Activated CD4-positive, alpha-beta memory T cell treated with anti-CD3 and anti-CD28 coated beads for 36 hours (primary cell): ENCODE measurements around the gene ASTN2. TPM values are rescaled to one million over a fixed set of nuclear protein-coding genes. Genes with fewer than 3 reads are reported as not detected.

Experiments
- CTCF ChIA-PET: fragments of 350-600 bp; sonication (Branson Sonifier 250); formaldehyde crosslinking; loops from one replicate; lab custom pipeline; 2021; ENCODE audit warnings: antibody characterized with exemption, inconsistent platforms; lab: Charles Lee
- POLR2A ChIA-PET: fragments of 350-600 bp; sonication (Branson Sonifier 250); formaldehyde crosslinking; loops from one replicate; lab custom pipeline; 2021; ENCODE audit warnings: antibody characterized with exemption; lab: Charles Lee
- DNase-seq: peaks from one replicate; pipeline ENCODE4 v3.0.0-alpha.2; 2020
- H3K27ac Mint-ChIP-seq: one replicate; pipeline ENCODE4 v1.8.0; 2021; ENCODE audit warnings: mixed read lengths
- H3K27me3 Mint-ChIP-seq: one replicate; pipeline ENCODE4 v1.8.0; 2021; ENCODE audit warnings: mixed read lengths
- H3K36me3 Mint-ChIP-seq: one replicate; pipeline ENCODE4 v1.8.0; 2021; ENCODE audit warnings: mixed read lengths
- H3K4me1 Mint-ChIP-seq: one replicate; pipeline ENCODE4 v1.8.0; 2021; ENCODE audit warnings: low read depth, mixed read lengths
- H3K4me3 Mint-ChIP-seq: one replicate; pipeline ENCODE4 v1.8.0; 2021; ENCODE audit warnings: mild to moderate bottlenecking, mixed read lengths
- H3K9me3 Mint-ChIP-seq: one replicate; pipeline ENCODE4 v1.8.0; 2021; ENCODE audit warnings: mixed read lengths
- intact Hi-C: fragments of 100-400 bp; cut with micrococcal nuclease; formaldehyde crosslinking; loops from one replicate; pipeline ENCODE4 v1.15.1; 2023
- total RNA-seq, 2 experiments: library from RNA; stranded (reverse); gene quantifications; one replicate each; pipeline ENCODE4 v1.2.3, GENCODE V29; 2021

Gene ASTN2
- total RNA-seq, 2 experiments from 2014 or later = 3.3 to 3.4 TPM

DNA sequence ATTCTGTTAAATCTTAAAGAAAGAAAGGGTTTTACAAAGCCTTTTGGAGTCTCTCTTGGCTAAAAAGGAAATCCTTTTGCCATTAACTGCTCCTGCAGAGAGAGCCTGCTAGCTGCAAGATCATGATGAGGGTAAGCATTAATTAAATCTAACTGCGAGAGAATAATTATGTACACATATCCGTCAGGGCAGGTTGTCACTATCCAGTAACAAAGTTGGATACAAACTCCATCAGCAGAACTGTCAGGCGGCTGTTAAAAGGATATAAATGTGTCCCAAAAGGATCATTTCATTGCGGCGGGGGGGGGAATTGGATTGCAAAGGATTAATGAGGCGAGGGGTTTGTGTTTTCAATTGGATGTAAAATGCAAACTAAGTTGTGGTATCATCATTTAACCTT is 289.3 kb downstream of the ASTN2 start:
- Mint-ChIP-seq H3K27me3 (no peaks in the 10 kb centered on the region), H3K36me3 (no peaks in the 10 kb centered on the region), H3K4me3 (no peak overlapping the region), H3K4me1 (no peaks in the 10 kb centered on the region), H3K27ac (no peak overlapping the region), H3K9me3 (peaks cover 4% of the 10 kb centered on the region)
- no peak for DNase-seq
- ChIA-PET CTCF (no interaction called here), POLR2A (no interaction called here)
- intact Hi-C loops = no loop called here

DNA sequence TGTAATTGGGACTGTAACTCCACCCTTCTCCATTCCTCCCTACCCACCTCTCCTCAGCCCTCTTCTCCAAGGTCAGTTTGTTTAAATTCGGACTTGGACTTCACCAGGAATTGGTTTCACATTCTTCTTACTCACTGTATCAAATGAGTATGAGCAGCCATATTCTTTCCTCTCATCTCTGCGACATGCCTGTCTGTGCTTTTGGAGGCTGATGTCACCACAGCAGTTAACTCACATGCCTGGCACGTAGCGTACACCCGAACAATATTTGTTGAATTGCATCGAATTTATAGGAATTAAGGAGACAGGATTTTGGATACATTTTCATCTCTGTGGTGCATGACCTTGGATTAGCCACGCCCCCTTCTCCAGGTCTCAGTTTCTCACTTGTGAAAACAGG is 291.1 kb downstream of the ASTN2 start:
- Mint-ChIP-seq H3K27me3 (no peaks in the 10 kb centered on the region), H3K9me3 (peaks cover 4% of the 10 kb centered on the region), H3K36me3 (no peaks in the 10 kb centered on the region), H3K4me3 (no peak overlapping the region), H3K4me1 (no peaks in the 10 kb centered on the region), H3K27ac (no peak overlapping the region)
- ChIA-PET POLR2A (no interaction called here), CTCF (no interaction called here)
- intact Hi-C loops = no loop called here
- no peak for DNase-seq

DNA sequence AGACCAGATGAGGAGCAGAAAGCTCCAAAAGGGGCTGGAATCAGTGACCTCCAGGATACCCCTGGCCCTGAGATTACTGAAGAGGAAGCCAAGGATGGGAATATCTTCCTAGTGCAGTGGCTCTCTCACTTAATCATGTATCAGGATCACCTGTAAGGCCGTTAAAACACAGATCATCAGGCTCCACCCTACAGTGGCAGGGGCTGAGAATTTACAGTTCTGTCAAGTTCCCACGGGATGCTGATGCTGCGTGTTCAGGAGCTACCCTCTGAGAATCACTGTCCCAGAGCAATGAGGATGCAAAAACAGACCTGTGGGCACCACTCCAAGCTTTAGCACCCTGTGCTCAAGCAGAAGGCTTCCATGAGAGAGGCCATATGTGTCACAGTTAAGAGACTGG is 291.9 kb downstream of the ASTN2 start:
- ChIA-PET POLR2A (no interaction called here), CTCF (no interaction called here)
- Mint-ChIP-seq H3K4me1 (no peaks in the 10 kb centered on the region), H3K27me3 (no peaks in the 10 kb centered on the region), H3K36me3 (no peaks in the 10 kb centered on the region), H3K4me3 (no peak overlapping the region), H3K27ac (no peak overlapping the region), H3K9me3 (peaks cover 4% of the 10 kb centered on the region)
- DNase-seq = no peak
- intact Hi-C loops = no loop called here

DNA sequence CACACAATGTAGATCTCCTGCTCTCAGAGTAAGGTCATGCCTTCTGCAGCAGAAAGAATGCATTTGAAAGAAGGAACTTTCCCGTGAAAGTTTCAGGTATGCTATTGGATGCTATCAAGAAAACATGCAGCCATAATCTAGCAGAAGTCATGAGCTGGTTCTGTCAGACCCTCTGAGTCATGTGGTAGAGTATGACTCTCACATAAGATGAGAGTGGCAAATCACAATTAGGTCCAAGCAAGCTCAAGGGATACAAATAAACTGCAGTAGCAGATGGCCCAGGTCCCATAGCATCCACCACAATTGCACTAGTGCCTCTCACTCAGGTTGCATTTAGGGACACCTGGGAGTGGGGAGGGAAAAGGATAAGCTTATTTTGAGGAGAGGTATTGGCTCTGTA is 292.8 kb downstream of the ASTN2 start:
- Mint-ChIP-seq H3K27me3 (no peaks in the 10 kb centered on the region), H3K4me3 (no peak overlapping the region), H3K9me3 (peaks cover 4% of the 10 kb centered on the region), H3K4me1 (no peaks in the 10 kb centered on the region), H3K36me3 (no peaks in the 10 kb centered on the region), H3K27ac (no peak overlapping the region)
- ChIA-PET POLR2A (no interaction called here), CTCF (no interaction called here)
- intact Hi-C loops = no loop called here
- DNase-seq = no peak

DNA sequence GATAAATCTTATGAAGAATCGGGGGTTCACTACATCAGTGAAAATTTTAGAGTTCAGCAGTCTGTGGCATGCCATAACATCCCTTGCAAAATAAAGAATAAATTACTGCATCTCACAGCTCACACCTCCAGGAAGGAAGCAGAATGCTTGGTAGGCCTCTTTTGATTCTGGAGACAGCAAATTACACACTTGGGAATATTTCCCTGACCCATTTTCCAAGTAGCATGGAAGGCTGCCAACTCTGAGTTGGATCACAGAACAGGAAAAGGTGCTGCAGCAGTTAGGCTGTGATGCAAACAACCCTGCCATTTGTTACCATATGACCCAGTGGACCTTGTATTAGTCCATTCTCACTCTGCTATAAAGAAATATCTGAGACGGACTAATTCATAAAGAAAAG is 293.5 kb downstream of the ASTN2 start:
- Mint-ChIP-seq H3K36me3 (no peaks in the 10 kb centered on the region), H3K27ac (no peak overlapping the region), H3K4me1 (no peaks in the 10 kb centered on the region), H3K9me3 (peaks cover 4% of the 10 kb centered on the region), H3K4me3 (no peak overlapping the region), H3K27me3 (no peaks in the 10 kb centered on the region)
- intact Hi-C loops = no loop called here
- ChIA-PET POLR2A (no interaction called here), CTCF (no interaction called here)
- no peak for DNase-seq

DNA sequence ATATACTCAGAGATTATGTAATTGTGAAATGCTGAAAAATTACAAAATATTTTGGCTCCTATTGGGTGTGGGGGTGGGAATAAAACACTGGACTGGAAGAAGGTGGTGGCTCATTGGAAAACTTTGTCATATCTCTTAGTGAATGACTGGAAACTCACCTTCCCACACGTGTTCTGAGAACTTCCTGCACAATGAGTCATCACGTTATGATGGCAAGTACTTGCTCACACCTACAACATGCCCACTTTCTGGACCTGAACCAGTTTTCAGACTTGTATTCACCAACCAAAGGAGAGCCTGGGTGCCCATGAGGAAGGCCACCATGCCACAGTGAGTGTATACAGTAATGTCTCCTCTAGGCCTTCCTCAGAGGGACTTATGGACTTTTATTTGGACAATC is 294.8 kb downstream of the ASTN2 start:
- no peak for DNase-seq
- intact Hi-C loops = no loop called here
- ChIA-PET CTCF (no interaction called here), POLR2A (no interaction called here)
- H3K9me3 Mint-ChIP-seq = peaks cover 7% of the 10 kb centered on the region
- H3K36me3 Mint-ChIP-seq = no peaks in the 10 kb centered on the region
- H3K4me3 Mint-ChIP-seq = no peak overlapping the region
- H3K27me3 Mint-ChIP-seq = no peaks in the 10 kb centered on the region
- no peaks in the 10 kb centered on the region for H3K4me1 Mint-ChIP-seq
- H3K27ac Mint-ChIP-seq = no peak overlapping the region

DNA sequence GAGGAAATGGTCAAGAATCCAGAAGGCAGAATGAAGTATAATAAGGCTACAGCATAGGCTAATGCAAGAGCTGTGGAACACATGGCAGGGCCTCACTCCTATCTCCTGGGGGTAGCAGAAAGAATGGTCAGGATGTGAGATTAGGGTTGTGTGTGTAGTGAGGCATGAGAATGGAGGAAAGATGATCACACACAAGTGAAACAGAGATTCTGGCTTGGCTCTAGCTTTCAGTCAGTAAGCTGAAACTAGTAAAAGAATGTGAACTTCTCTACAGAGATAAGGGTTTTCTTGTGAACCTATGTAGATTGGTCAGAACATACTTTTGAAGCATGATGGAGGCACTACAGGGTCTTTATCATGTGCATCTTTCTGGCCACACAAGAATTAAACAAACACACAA is 298.8 kb downstream of the ASTN2 start:
- Mint-ChIP-seq H3K36me3 (no peaks in the 10 kb centered on the region), H3K9me3 (peaks cover 3% of the 10 kb centered on the region), H3K4me1 (no peaks in the 10 kb centered on the region), H3K4me3 (no peak overlapping the region), H3K27ac (no peak overlapping the region), H3K27me3 (no peaks in the 10 kb centered on the region)
- no peak for DNase-seq
- CTCF ChIA-PET = no interaction called here
- intact Hi-C loops = no loop called here
- POLR2A ChIA-PET = no interaction called here

DNA sequence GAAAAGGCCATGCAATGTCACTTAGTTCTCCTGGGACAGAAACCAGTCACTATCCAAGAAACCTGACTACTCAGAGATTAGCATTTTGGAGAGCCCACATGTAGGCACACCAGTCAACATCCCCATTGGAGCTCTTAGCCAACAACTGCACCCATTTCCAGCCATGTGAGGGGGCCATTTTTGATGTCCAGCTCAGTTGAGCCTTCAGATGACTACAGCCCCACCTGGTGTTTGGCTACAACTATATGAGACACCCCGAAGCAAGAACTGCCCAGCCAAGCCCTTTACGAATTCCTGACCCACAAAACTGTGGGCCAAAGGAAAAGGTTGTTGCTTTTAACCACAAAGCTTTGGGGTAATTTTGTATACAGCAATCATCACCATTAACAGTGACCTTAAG is 300.1 kb downstream of the ASTN2 start:
- Mint-ChIP-seq H3K9me3 (peaks cover 3% of the 10 kb centered on the region), H3K4me3 (no peak overlapping the region), H3K27me3 (no peaks in the 10 kb centered on the region), H3K36me3 (no peaks in the 10 kb centered on the region), H3K4me1 (no peaks in the 10 kb centered on the region), H3K27ac (no peak overlapping the region)
- no peak for DNase-seq
- POLR2A ChIA-PET = no interaction called here
- CTCF ChIA-PET = no interaction called here
- intact Hi-C loops = no loop called here

DNA sequence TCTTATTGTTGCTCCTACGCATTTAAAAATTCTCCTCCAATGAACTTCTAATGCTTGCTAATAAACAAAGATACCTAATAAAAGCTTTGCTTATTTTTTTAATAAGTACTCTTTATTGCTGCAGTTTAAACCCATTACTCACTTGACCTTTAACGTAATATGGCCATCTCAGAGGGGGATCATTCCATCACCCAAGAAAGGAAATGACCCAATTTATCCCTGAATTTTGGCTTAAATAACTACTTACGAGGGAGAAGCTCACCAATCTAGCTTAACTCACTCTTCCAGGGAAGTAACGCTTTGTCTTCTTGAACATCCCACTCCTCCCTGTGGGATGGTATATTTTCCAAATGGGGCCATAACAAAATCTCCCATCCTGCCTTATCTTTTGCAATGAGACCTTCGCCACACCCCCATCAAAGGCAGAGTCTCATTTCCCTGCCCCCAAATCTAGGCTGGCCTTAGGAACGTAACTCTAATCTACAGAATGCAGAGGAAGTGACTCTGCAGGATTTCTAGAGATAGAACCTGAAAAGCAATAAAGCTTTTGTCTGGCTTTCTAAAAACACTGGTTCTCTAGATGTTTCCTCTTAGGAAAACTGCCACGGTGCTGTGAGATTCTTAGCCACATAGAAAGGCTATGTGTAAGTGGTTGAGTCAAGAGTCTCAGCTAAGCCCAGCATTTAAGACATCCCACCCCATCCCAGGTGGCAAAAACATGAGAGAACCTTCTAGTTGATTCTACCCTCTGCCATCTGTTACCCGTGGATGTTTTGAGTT is 310.0 kb downstream of the ASTN2 start:
- Mint-ChIP-seq H3K27me3 (no peaks in the 10 kb centered on the region), H3K4me3 (no peak overlapping the region), H3K4me1 (no peaks in the 10 kb centered on the region), H3K9me3 (peaks cover 4% of the 10 kb centered on the region), H3K36me3 (no peaks in the 10 kb centered on the region), H3K27ac (no peak overlapping the region)
- intact Hi-C loops = no loop called here
- CTCF ChIA-PET = no interaction called here
- no peak for DNase-seq
- POLR2A ChIA-PET = interaction anchor here (0.6 kb wide), 1 partner anchor 509 kb away, joined by 3 read pairs; no protein-coding TSS in a partner anchor

DNA sequence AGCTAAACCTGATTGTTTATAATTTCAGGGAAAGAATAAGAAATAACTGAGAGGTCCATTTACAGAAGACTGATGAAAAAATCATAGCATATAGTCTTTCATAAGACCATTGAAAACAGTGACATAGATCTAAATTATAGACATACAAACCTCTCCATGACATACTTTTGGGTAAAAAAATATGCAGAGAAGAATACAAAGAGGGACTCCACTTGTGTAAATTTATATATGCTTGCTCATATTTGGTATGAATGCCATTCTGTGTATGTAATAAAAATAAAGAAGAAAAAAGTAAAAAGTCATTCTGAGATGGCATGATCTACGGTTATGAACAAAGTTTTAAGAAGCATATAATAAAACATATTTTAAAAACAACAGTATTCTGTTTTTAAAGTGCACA is 310.7 kb downstream of the ASTN2 start:
- peaks cover 4% of the 10 kb centered on the region for H3K9me3 Mint-ChIP-seq
- no peak for DNase-seq
- H3K4me3 Mint-ChIP-seq = no peak overlapping the region
- no peak overlapping the region for H3K27ac Mint-ChIP-seq
- ChIA-PET CTCF (no interaction called here), POLR2A (interaction anchor here (0.6 kb wide), 1 partner anchor 508 kb away, joined by 3 read pairs; no protein-coding TSS in a partner anchor)
- H3K27me3 Mint-ChIP-seq = no peaks in the 10 kb centered on the region
- intact Hi-C loops = no loop called here
- H3K36me3 Mint-ChIP-seq = no peaks in the 10 kb centered on the region
- H3K4me1 Mint-ChIP-seq = no peaks in the 10 kb centered on the region

DNA sequence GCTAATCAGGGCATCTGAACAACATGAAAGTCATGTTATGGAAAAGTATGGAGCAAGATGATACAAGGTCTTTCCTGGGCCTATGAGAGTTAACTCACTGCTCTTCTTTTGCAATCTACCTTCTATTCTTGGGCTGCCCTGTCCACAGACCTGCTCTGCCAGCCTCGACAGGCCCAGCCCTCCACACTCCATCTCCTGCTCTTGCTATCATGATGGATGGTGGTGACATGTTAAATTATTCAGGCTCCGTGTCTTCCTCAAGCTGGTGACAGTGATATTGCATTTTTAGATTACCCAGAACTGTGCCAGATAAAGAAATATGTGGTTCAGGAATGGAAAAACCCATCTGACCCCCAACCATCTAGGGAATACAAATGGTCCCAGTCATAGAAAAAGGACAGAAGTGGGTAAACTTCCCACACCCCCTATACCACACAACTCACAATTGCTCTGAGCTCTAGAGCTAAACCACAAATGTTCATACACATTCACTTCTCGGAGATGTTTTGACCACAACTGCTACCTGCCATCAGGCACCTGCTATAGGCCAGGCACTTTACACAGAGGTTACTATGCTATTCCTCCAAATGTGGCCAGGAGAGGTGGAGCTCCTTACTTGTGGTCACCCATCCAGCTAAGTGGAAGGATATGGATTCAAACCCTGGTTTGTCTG is 311.3 kb downstream of the ASTN2 start:
- Mint-ChIP-seq H3K27ac (no peak overlapping the region), H3K27me3 (no peaks in the 10 kb centered on the region), H3K4me3 (no peak overlapping the region), H3K9me3 (peaks cover 4% of the 10 kb centered on the region), H3K4me1 (no peaks in the 10 kb centered on the region), H3K36me3 (no peaks in the 10 kb centered on the region)
- intact Hi-C loops = no loop called here
- CTCF ChIA-PET = no interaction called here
- POLR2A ChIA-PET = no interaction called here
- no peak for DNase-seq

DNA sequence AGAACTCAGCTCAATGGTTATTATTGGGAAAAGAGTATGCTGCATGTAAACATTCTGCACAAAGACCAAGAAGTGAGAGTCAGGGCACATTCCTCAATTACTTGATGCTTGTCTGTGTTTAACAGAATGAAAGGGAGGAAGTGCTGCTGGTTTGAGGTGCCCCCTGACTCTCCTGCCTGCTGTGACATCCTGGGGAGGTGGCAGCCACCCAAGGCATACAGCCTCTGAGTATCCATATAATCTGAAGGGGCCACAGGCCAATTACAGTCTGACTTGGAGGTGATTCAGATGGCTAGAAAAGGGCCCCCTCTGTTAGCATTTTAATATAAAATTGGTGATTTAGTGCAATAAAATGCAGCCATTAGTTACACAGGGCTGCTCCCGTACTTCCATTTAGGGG is 313.8 kb downstream of the ASTN2 start:
- no peaks in the 10 kb centered on the region for H3K36me3 Mint-ChIP-seq
- ChIA-PET POLR2A (no interaction called here), CTCF (no interaction called here)
- H3K27me3 Mint-ChIP-seq = no peaks in the 10 kb centered on the region
- no peak overlapping the region for H3K4me3 Mint-ChIP-seq
- no peaks in the 10 kb centered on the region for H3K4me1 Mint-ChIP-seq
- intact Hi-C loops = no loop called here
- no peaks in the 10 kb centered on the region for H3K9me3 Mint-ChIP-seq
- no peak for DNase-seq
- no peak overlapping the region for H3K27ac Mint-ChIP-seq

DNA sequence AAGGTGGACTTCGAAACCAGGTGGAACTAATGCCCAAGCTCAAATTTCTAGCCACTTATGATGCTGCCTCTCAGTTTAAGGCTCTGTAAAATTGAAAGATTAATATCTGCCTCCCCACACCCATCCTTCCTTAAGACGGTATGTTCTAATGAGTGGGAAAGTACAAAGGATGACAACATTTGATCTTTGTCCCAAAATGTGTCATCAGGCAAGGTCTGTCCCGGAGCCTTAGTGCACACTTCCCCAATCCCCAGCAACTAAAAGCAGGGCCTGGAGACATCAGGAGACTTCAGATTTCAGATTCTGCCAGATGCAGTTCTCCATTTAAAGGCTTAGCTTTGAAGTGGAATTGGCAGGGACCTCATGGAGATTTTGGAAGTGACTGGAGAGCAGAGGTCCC is 316.5 kb downstream of the ASTN2 start:
- Mint-ChIP-seq H3K4me3 (no peak overlapping the region), H3K27me3 (no peaks in the 10 kb centered on the region), H3K9me3 (no peaks in the 10 kb centered on the region), H3K27ac (no peak overlapping the region), H3K4me1 (no peaks in the 10 kb centered on the region), H3K36me3 (no peaks in the 10 kb centered on the region)
- no peak for DNase-seq
- CTCF ChIA-PET = no interaction called here
- intact Hi-C loops = no loop called here
- POLR2A ChIA-PET = no interaction called here
